Measurements from ENCODE around the gene SHB.

The SHB gene

GRCh38 chr9:38110476-38110875, 41.4 kb upstream of the SHB start:
- no peak for DNase-seq (ENCODE audit: extremely low spot score)
- ChIA-PET POLR2A (no interaction called here), CTCF (no interaction called here)
- no peak for TF ChIP-seq LEF1 (IDR thresholded peaks at IDR 0.05; ENCODE audit: borderline replicate concordance)
- no peak for TF ChIP-seq FOXK2 (IDR thresholded peaks at IDR 0.05)
- no peak for TF ChIP-seq SUZ12 (IDR thresholded peaks at IDR 0.05)
- no peak for TF ChIP-seq L3MBTL2 (conservative IDR thresholded peaks at IDR 0.05)
- no peak for TF ChIP-seq BHLHE40 (IDR thresholded peaks at IDR 0.05; ENCODE audit: borderline replicate concordance)
- no peak for TF ChIP-seq ARNT (IDR thresholded peaks at IDR 0.05)
- TF ChIP-seq SP1 (IDR thresholded peaks at IDR 0.05): no peak
- no peak for TF ChIP-seq CTBP1 (IDR thresholded peaks at IDR 0.05; ENCODE audit: borderline replicate concordance)
- no peak for TF ChIP-seq HDGF (IDR thresholded peaks at IDR 0.05; ENCODE audit: borderline replicate concordance)
- TF ChIP-seq ELF4 (IDR thresholded peaks at IDR 0.05): no peak

GRCh38 chr9:38109601-38110000, 40.6 kb upstream of the SHB start:
- ChIA-PET POLR2A (no interaction called here), CTCF (no interaction called here)
- DNase-seq (ENCODE audit: extremely low spot score): no peak
- TF ChIP-seq HDGF (IDR thresholded peaks at IDR 0.05; ENCODE audit: borderline replicate concordance) (no peak), SUZ12 (IDR thresholded peaks at IDR 0.05) (no peak), L3MBTL2 (conservative IDR thresholded peaks at IDR 0.05) (no peak)

- CTCF ChIA-PET: interaction anchor here (0.6 kb wide), 1 partner anchor 20 kb away, joined by 3 read pairs; no protein-coding TSS in a partner anchor
These were observed 39.3 kb upstream of the SHB start for GRCh38 chr9:38108326-38108725.

GRCh38 chr9:38107811-38108304, 38.8 kb upstream of the SHB start:
- CTCF ChIA-PET: no interaction called here
- DNase-seq (ENCODE audit: extremely low spot score): no peak
- POLR2A ChIA-PET: no interaction called here
- TF ChIP-seq CTBP1 (IDR thresholded peaks at IDR 0.05; ENCODE audit: borderline replicate concordance): no peak
- no peak for TF ChIP-seq SP1 (IDR thresholded peaks at IDR 0.05)
- no peak for TF ChIP-seq FOXA1 (IDR thresholded peaks at IDR 0.05)
- no peak for TF ChIP-seq LEF1 (IDR thresholded peaks at IDR 0.05; ENCODE audit: borderline replicate concordance)
- TF ChIP-seq PKNOX1 (IDR thresholded peaks at IDR 0.05): no peak
- TF ChIP-seq HDGF (IDR thresholded peaks at IDR 0.05; ENCODE audit: borderline replicate concordance): no peak
- TF ChIP-seq L3MBTL2 (conservative IDR thresholded peaks at IDR 0.05): no peak
- TF ChIP-seq SUZ12 (IDR thresholded peaks at IDR 0.05): no peak

More at GRCh38 chr9:38108326-38108725, 39.3 kb upstream of the SHB start:
- no peak for DNase-seq (ENCODE audit: extremely low spot score)
- TF ChIP-seq ARNT (IDR thresholded peaks at IDR 0.05) (no peak), FOXA1 (IDR thresholded peaks at IDR 0.05) (no peak), ZNF384 (IDR thresholded peaks at IDR 0.05) (no peak)
- POLR2A ChIA-PET: no interaction called here

- ChIA-PET CTCF (no interaction called here), POLR2A (no interaction called here)
- DNase-seq (ENCODE audit: extremely low spot score): no peak
- TF ChIP-seq LEF1 (IDR thresholded peaks at IDR 0.05; ENCODE audit: borderline replicate concordance): no peak
- no peak for TF ChIP-seq PKNOX1 (IDR thresholded peaks at IDR 0.05)
- no peak for TF ChIP-seq FOXK2 (IDR thresholded peaks at IDR 0.05)
- no peak for TF ChIP-seq ELF4 (IDR thresholded peaks at IDR 0.05)
- no peak for TF ChIP-seq TARDBP (IDR thresholded peaks at IDR 0.05)
- TF ChIP-seq ZNF384 (IDR thresholded peaks at IDR 0.05): no peak
- no peak for TF ChIP-seq FOXA1 (IDR thresholded peaks at IDR 0.05)
- no peak for TF ChIP-seq SP1 (IDR thresholded peaks at IDR 0.05)
- TF ChIP-seq FOXM1 (IDR thresholded peaks at IDR 0.05; ENCODE audit: borderline replicate concordance): no peak
- no peak for TF ChIP-seq L3MBTL2 (conservative IDR thresholded peaks at IDR 0.05)
- TF ChIP-seq HDGF (IDR thresholded peaks at IDR 0.05; ENCODE audit: borderline replicate concordance): no peak
- no peak for TF ChIP-seq ARNT (IDR thresholded peaks at IDR 0.05)
- TF ChIP-seq NFRKB (IDR thresholded peaks at IDR 0.05): no peak
- no peak for TF ChIP-seq SUZ12 (IDR thresholded peaks at IDR 0.05)
- TF ChIP-seq BHLHE40 (IDR thresholded peaks at IDR 0.05; ENCODE audit: borderline replicate concordance): no peak
- no peak for TF ChIP-seq CTBP1 (IDR thresholded peaks at IDR 0.05; ENCODE audit: borderline replicate concordance)
These were observed 38.4 kb upstream of the SHB start for GRCh38 chr9:38107405-38107804.

GRCh38 chr9:38106488-38106887, 37.5 kb upstream of the SHB start:
- ChIA-PET POLR2A (no interaction called here), CTCF (interaction anchor here (0.6 kb wide), 1 partner anchor 28 kb away, joined by 3 read pairs; no protein-coding TSS in a partner anchor)
- TF ChIP-seq ZNF384 (IDR thresholded peaks at IDR 0.05) (no peak), FOXM1 (IDR thresholded peaks at IDR 0.05; ENCODE audit: borderline replicate concordance) (no peak), TARDBP (IDR thresholded peaks at IDR 0.05) (no peak), SUZ12 (IDR thresholded peaks at IDR 0.05) (no peak), ARNT (IDR thresholded peaks at IDR 0.05) (no peak), CTBP1 (IDR thresholded peaks at IDR 0.05; ENCODE audit: borderline replicate concordance) (no peak), ELF4 (IDR thresholded peaks at IDR 0.05) (no peak), LEF1 (IDR thresholded peaks at IDR 0.05; ENCODE audit: borderline replicate concordance) (no peak), PKNOX1 (IDR thresholded peaks at IDR 0.05) (no peak), BHLHE40 (IDR thresholded peaks at IDR 0.05; ENCODE audit: borderline replicate concordance) (no peak), FOXA1 (IDR thresholded peaks at IDR 0.05) (no peak), FOXK2 (IDR thresholded peaks at IDR 0.05) (no peak), SP1 (IDR thresholded peaks at IDR 0.05) (no peak)
- no peak for DNase-seq (ENCODE audit: extremely low spot score)

GRCh38 chr9:38103340-38103739, 34.3 kb upstream of the SHB start:
- POLR2A ChIA-PET: no interaction called here
- CTCF ChIA-PET: no interaction called here
- TF ChIP-seq FOXK2 (IDR thresholded peaks at IDR 0.05) (no peak), CTBP1 (IDR thresholded peaks at IDR 0.05; ENCODE audit: borderline replicate concordance) (no peak), FOXM1 (IDR thresholded peaks at IDR 0.05; ENCODE audit: borderline replicate concordance) (no peak), NFRKB (IDR thresholded peaks at IDR 0.05) (no peak), HDGF (IDR thresholded peaks at IDR 0.05; ENCODE audit: borderline replicate concordance) (no peak), L3MBTL2 (conservative IDR thresholded peaks at IDR 0.05) (no peak), SP1 (IDR thresholded peaks at IDR 0.05) (no peak), BHLHE40 (IDR thresholded peaks at IDR 0.05; ENCODE audit: borderline replicate concordance) (no peak), ELF4 (IDR thresholded peaks at IDR 0.05) (no peak), ARNT (IDR thresholded peaks at IDR 0.05) (no peak), SUZ12 (IDR thresholded peaks at IDR 0.05) (no peak), TARDBP (IDR thresholded peaks at IDR 0.05) (no peak), PKNOX1 (IDR thresholded peaks at IDR 0.05) (no peak), FOXA1 (IDR thresholded peaks at IDR 0.05) (no peak), ZNF384 (IDR thresholded peaks at IDR 0.05) (no peak), LEF1 (IDR thresholded peaks at IDR 0.05; ENCODE audit: borderline replicate concordance) (no peak)
- DNase-seq (ENCODE audit: extremely low spot score): no peak
